HG02798 (cell line): ENCODE measurements around the gene ADGRL3.

ENCODE experiments used
- ATAC-seq: cut with Tn5 transposase; IDR thresholded peaks from one replicate; pipeline ENCODE4 v1.9.1; 2021; ENCODE audit warnings: mild to moderate bottlenecking; ENCODE audit not compliant: unreplicated experiment, poor library complexity

ADGRL3 gene

GRCh38 chr4:62018537-62018936, 818.4 kb downstream of the ADGRL3 start:
- ATAC-seq = no peak

DNA sequence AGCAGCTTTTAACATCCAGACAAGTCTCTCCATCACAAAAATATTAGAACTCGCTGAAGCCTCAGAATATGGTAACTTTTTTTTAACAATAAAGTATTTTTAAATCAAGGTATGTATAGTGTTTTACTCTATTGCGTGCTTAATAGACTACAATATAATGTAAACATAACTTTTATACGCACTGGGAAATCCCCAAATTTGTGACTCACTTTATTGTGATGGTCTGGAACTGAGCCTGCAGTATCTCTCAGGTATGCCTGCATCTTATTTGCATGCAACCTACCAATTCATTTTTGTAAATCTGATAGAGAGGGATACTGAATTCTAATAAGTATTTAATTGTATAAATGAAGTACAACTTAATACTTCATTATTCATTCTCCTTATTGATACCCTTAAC, 823.5 kb downstream of the ADGRL3 start:
- ATAC-seq = no peak

DNA sequence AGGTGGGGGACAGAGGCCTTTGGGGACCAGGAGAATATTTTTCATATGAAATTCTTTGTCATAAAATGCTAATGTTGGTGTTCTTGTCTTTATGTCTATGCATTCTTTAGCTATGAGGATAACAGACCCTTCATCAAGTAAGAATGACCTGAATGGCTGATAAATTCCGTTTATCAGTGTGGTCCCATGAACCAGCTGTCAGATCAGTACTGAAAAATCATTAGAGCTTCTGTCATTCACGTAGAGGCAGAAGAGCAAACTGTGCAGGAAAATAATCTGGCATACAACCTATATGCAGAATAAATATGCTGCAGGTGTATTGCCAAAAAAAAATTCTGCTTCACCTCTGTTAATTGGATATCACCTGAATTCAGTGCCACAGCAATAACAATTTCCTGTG, 828.6 kb downstream of the ADGRL3 start:
- ATAC-seq = no peak

DNA sequence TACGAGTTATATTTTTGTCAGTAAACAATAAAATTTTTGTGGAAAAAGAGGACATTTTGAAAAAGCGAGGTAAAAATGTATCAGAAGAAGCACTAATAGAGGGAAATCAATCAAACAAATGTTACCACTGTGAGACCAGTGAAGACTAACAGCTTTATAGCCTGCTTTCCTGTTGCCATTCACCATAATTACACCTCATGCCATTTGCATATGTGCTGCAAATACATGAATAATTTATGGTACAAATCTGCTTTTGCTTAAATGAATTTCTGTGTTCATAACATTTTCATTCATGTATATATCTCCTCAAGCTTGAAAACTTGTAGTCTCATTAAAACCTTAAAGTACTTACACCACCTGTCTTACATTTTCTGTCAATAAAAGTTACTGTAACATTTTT, 830.8 kb downstream of the ADGRL3 start:
- ATAC-seq = no peak

- no peak for ATAC-seq
Observed at GRCh38 chr4:62037571-62037970, 837.4 kb downstream of the ADGRL3 start.

DNA sequence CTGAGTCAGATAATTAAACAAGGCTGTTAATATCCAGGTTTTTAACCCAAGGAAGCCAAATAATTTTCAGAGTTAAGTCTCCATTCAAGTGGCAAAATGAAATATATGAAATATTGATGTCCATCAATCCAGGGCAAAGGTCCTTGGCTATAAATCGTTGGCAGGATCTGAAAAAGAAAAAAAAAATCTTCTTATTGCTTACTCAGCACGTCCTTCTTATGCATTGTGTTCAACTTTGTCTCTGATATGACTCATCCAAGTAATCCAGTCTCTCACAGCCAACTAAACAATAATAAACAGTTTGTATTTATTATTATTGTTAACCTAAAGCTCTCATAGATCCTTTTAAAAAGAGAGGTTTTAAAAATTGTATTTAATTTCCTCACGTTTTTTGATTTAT, 851.2 kb downstream of the ADGRL3 start:
- no peak for ATAC-seq

DNA sequence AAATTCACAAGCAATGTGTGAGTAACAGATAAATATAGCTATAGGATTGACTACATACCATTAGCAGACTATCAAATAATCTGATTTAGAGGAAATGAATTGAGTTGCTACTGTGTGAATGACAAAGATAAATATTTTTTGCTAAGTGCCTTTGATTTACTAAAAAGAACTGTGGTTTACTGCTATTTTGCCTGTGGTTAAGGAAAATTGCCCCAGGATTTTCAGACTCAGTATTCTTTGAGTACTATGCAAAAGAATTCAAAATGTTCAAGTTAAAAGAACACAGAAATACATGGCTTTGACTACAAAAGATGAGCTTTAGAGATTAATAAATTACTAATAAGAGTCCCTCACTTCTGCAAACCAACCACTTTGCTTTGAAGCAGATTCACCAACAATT, 853.8 kb downstream of the ADGRL3 start:
- no peak for ATAC-seq

DNA sequence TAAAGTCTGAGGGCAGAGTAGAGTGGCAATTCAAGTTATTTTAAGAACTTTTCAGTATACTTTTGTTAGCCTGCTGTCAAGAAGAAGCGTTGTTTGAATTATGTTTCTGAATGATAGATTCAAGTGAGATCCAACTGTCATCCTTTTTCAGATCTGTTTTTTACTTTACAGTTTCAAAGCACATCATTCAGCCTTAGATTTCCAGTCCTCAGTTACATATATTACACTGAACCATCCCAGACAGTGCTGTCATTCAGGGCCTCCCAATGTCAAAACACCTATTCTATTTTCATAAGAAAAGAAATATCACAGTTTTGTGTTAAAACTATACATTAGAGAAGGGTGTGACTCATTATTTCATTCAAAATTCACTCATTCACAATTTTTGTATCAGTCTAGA, 856.9 kb downstream of the ADGRL3 start:
- no peak for ATAC-seq

DNA sequence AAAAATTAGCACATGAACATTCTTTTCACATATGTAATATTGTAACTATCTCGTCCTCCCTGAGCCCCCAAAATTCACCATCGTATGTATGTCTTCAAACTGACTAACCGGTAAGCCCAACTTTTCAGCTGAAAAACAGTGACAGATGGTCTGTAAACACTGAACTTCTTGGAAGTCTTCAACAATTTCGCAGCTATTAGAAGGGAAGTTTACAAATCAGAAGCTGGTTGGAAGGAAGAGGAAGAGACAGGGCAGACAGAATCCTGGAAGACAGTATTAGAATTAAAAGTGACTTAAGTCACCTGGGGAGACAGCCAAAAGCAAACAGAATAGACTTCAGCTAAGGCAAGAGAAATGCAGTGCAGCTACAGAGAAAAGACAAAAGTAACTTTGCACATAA, 858.4 kb downstream of the ADGRL3 start:
- ATAC-seq = no peak

DNA sequence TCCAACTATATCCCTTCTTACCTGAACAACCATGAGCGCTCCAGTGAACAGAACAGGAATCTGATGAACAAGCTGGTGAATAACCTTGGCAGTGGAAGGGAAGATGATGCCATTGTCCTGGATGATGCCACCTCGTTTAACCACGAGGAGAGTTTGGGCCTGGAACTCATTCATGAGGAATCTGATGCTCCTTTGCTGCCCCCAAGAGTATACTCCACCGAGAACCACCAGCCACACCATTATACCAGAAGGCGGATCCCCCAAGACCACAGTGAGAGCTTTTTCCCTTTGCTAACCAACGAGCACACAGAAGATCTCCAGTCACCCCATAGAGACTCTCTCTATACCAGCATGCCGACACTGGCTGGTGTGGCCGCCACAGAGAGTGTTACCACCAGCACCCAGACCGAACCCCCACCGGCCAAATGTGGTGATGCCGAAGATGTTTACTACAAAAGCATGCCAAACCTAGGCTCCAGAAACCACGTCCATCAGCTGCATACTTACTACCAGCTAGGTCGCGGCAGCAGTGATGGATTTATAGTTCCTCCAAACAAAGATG, 870.2 kb downstream of the ADGRL3 start:
- no peak for ATAC-seq

DNA sequence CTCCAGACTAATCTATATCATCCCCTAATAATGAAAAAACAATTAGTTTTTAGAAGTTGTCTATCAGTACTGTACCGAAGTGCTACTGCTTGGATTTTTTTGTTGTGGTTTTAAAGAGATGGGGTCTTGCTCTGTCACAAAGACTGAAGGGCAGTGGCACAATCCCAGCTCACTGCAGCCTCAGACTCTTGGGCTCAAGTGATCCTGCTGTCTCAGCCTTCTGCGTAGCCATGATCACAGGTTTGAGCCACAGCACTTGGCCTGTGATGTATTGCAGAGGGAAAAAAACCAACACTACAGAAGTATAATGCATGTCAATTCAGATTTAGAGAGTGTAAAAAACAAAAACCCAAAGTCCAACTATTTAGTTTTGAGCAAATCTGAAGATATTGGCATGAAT, 875.0 kb downstream of the ADGRL3 start:
- no peak for ATAC-seq

- no peak for ATAC-seq
Observed at GRCh38 chr4:62075521-62075920, 875.4 kb downstream of the ADGRL3 start.

DNA sequence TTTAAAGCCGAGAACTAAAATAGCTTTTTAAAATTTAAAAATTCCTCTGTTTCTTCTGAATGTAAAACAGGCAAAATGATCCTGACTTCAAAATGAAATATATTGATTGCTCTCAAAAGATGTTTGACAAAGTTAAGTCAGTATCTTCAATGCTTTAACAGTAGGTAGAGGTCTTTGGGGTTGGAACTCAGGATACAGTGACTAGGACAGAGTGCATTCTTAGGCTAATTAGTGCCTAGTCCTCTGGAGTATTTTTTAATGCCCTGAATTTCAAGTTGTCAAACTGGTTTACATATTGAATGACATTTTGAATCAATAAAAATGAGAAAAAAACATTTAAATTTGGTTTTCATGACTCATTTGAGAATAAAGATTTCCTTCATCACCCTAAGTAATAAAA, 877.3 kb downstream of the ADGRL3 start:
- ATAC-seq = no peak

DNA sequence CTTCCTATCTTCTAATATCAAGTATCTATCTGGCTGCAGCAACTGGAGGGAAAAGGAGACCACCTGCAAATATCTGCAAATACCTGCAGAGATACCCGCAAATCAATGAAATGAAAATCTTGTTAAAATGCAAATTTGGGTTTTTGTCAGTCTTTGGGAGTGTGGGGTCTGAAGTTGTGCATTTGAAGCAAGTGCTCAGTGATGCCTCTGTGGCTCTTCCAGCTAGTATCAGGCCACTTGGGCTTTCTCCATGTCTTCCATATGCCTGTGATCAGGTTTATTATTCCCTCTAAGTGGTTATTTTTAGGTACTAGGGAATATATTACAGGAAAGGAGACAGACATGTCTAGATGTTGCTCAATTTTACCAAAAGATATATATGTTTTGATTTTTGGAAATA, 880.3 kb downstream of the ADGRL3 start:
- ATAC-seq = no peak

GRCh38 chr4:62087706-62088105, 887.6 kb downstream of the ADGRL3 start:
- no peak for ATAC-seq

DNA sequence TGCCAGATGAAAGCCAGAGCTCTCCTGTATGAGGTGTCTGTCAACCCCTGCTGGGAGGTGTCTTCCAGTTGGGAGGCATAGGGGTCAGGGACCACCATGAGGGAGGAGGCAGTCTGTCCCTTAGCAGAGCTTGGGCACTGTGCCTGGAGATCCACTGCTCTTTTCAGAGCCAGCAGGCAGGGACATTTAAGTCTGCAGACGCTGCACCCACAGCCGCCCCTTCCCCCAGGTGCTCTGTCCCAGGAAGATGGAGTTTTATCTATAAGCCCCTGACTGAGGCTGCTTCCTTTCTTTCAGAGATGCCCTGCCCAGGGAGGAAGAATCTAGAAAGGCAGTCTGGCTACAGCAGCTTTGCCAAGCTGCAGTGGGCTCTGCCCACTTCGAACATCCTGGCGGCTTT, 893.6 kb downstream of the ADGRL3 start:
- ATAC-seq = no peak

DNA sequence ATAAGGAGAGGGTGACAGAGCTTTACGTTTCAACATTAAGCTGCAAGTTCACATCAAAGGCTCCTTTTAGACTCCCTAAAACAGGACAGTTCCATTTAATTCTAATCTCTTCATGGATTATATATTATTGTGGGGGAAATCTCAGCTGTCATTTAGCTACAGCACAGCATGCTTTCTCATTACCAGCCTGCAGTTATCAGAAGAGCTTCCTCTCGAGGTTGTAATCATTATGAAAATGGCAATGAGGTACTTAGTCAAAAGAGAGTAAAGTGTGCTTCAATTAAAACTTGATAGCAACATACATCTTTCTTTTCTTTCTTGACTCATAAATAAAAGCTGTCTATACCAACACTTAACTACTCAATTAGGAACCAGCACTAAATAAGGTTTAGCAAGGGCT, 896.8 kb downstream of the ADGRL3 start:
- ATAC-seq = no peak

- no peak for ATAC-seq
Observed at GRCh38 chr4:62115216-62115615, 915.1 kb downstream of the ADGRL3 start.

GRCh38 chr4:62117886-62118285, 917.8 kb downstream of the ADGRL3 start:
- ATAC-seq = no peak

GRCh38 chr4:62118558-62118957, 918.4 kb downstream of the ADGRL3 start:
- no peak for ATAC-seq

GRCh38 chr4:62119195-62119594, 919.1 kb downstream of the ADGRL3 start:
- ATAC-seq = no peak

- no peak for ATAC-seq
Observed at GRCh38 chr4:62126064-62126732, 926.1 kb downstream of the ADGRL3 start.
